Dendritic cell treated with granulocyte-macrophage colony-stimulating factor and Interleukin-4, amounts not matched to agents 40 ng/mL and 50 ng/mL, for 4 days (primary cell): ENCODE measurements around the gene SLC39A13.
A peak's percentile ranks its signal among the peaks of the same experiment; 100 is the strongest.

Experiments
- H3K27ac Mint-ChIP-seq: one replicate; pipeline ENCODE4 v1.8.0; 2022; ENCODE audit warnings: mild to moderate bottlenecking, mixed read lengths
- H3K27me3 Mint-ChIP-seq: one replicate; pipeline ENCODE4 v1.8.0; 2022; ENCODE audit warnings: mild to moderate bottlenecking, mixed read lengths
- H3K36me3 Mint-ChIP-seq: one replicate; pipeline ENCODE4 v1.8.0; 2022; ENCODE audit warnings: low read depth, mixed read lengths
- H3K4me1 Mint-ChIP-seq: one replicate; pipeline ENCODE4 v1.8.0; 2022; ENCODE audit warnings: low read depth, mixed read lengths
- H3K4me3 Mint-ChIP-seq: one replicate; pipeline ENCODE4 v1.8.0; 2022; ENCODE audit warnings: mild to moderate bottlenecking, moderate library complexity, mixed read lengths
- H3K9me3 Mint-ChIP-seq: one replicate; pipeline ENCODE4 v1.8.0; 2022; ENCODE audit warnings: mixed read lengths
- intact Hi-C: fragments of 100-400 bp; cut with micrococcal nuclease; formaldehyde crosslinking; loops from one replicate; pipeline ENCODE4 v1.15.0; 2022

The SLC39A13 gene

DNA sequence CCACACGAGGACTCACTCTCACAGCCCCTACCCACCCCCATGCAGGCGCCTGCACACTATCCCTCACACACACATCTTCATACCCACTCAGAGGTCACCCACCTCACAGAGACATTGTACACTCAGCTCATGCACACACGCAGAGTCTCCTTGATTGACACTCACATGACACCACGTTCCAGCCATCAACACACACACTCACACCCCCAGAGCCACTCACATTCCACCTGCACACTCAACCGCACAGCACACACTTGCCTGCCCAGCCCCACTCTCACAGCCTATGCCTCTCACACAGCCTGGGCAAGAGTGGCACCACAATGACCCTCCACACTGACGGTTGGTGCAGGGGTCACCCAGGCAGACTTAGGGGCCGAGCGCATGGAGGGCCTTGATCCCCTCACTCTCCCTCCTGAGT is 32.3 kb upstream of the SLC39A13 start:
- Mint-ChIP-seq H3K4me3 (no peak overlapping the region), H3K27ac (no peak overlapping the region)

GRCh38 chr11:47376525-47377371 is 31.6 kb upstream of the SLC39A13 start:
- intact Hi-C loops: loop anchor here (2.0 kb wide), 1 partner anchor 18 kb away; no protein-coding TSS in a partner anchor
- Mint-ChIP-seq H3K9me3 (no peaks in the 10 kb centered on the region), H3K4me3 (no peak overlapping the region), H3K27me3 (no peaks in the 10 kb centered on the region), H3K4me1 (peaks cover 47% of the 10 kb centered on the region), H3K36me3 (peaks cover 74% of the 10 kb centered on the region), H3K27ac (no peak overlapping the region)

More for the DNA sequence above, 32.3 kb upstream of the SLC39A13 start:
- intact Hi-C loops: loop anchor here (2.0 kb wide), 1 partner anchor 19 kb away; no protein-coding TSS in a partner anchor
- Mint-ChIP-seq H3K9me3 (no peaks in the 10 kb centered on the region), H3K27me3 (no peaks in the 10 kb centered on the region), H3K36me3 (peaks cover 75% of the 10 kb centered on the region), H3K4me1 (peaks cover 50% of the 10 kb centered on the region)

- Mint-ChIP-seq H3K4me1 (peaks cover 47% of the 10 kb centered on the region), H3K27ac (no peak overlapping the region), H3K4me3 (no peak overlapping the region), H3K27me3 (no peaks in the 10 kb centered on the region), H3K9me3 (no peaks in the 10 kb centered on the region), H3K36me3 (peaks cover 74% of the 10 kb centered on the region)
- intact Hi-C loops: loop anchor here (1.0 to 2.0 kb wide), 2 partner anchors 17 to 31 kb away; partner anchors contain the start of gene SLC39A13
These were observed 30.8 kb upstream of the SLC39A13 start for GRCh38 chr11:47377571-47378009.

DNA sequence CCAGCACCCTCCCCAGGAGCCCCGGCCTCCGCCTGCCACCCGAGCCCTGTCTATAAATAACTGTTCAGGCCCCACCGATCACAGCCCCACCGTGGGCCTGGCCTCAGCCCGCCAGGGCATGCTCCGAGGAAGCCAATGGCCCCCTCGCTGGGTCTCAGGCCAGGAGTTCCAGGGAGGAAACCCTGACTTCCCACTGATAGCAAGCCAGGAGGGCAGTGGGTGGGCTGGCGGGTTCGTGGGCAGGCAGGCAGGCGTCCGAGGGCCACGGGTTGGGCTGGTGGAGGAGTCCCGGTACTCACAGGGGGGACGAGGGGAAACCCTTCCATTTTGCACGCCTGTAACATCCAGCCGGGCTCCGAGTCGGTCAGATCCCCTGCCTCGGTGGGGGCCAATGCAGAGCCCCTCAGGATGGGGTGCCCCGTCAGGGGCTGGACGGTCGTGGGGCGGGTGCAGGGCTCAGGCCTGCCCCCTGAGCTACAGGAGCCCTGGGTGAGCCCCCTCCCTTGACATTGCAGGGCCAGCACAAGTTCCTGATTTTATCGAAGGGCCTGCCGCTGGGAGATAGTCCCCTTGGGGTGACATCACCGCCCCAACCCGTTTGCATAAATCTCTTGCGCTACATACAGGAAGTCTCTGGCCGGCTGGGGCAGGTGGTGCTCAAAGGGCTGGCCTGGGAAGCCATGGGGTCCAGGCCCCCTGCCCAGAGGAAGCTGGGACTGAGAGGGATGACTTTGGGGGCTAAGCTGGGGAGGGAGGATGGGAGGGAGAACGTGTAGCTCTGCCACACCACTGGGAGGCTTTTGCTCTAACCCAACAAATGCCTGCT is 30.2 kb upstream of the SLC39A13 start, which contains the start of gene SPI1:
TSS of gene SPI1 (minus strand) at position 538 of the 826 bp plus-strand sequence. CDS start at position 344, 194 bp downstream.
- Mint-ChIP-seq H3K27me3 (no peaks in the 10 kb centered on the region), H3K4me3 (no peak within 1 kb of the TSS), H3K27ac (no peak within 1 kb of the TSS), H3K4me1 (peaks cover 47% of the 10 kb centered on the region), H3K36me3 (peaks cover 74% of the 10 kb centered on the region), H3K9me3 (no peaks in the 10 kb centered on the region)
- intact Hi-C loops: loop anchor here (1.0 kb wide), 1 partner anchor 30 kb away; the partner anchor contains the start of gene SLC39A13

- intact Hi-C loops: loop anchor here (1.0 kb wide), 1 partner anchor 29 kb away; the partner anchor contains the start of gene SLC39A13
- Mint-ChIP-seq H3K27ac (no peak overlapping the region), H3K36me3 (peaks cover 73% of the 10 kb centered on the region), H3K9me3 (no peaks in the 10 kb centered on the region), H3K4me3 (no peak overlapping the region), H3K27me3 (no peaks in the 10 kb centered on the region), H3K4me1 (peaks cover 47% of the 10 kb centered on the region)
These were observed 29.6 kb upstream of the SLC39A13 start for GRCh38 chr11:47378836-47379170.

- Mint-ChIP-seq H3K4me3 (no peak overlapping the region), H3K4me1 (peaks cover 43% of the 10 kb centered on the region), H3K36me3 (peaks cover 68% of the 10 kb centered on the region), H3K27me3 (no peaks in the 10 kb centered on the region), H3K9me3 (no peaks in the 10 kb centered on the region), H3K27ac (no peak overlapping the region)
- intact Hi-C loops: no loop called here
These were observed 29.1 kb upstream of the SLC39A13 start for GRCh38 chr11:47379317-47379716.

DNA sequence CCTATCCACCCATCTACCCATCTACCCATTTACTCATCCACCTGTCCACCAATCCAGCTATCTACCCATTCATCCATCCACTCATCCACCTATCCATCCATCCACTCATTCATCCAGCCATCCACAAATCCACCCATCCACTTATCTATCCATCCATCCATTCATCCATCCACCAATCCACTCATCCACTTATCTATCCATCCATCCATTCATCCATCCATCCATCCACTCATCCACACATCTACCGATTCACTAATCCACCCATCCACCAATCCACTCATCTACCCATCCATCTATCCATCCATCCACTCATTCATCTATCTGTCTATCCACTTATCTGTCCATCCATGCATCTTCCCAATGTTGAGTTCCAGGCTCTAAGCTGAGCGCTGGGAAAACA is 28.3 kb upstream of the SLC39A13 start:
- intact Hi-C loops: no loop called here
- peaks cover 62% of the 10 kb centered on the region for H3K36me3 Mint-ChIP-seq
- H3K4me3 Mint-ChIP-seq: no peak overlapping the region
- peaks cover 37% of the 10 kb centered on the region for H3K4me1 Mint-ChIP-seq
- no peaks in the 10 kb centered on the region for H3K27me3 Mint-ChIP-seq
- H3K27ac Mint-ChIP-seq: no peak overlapping the region
- no peaks in the 10 kb centered on the region for H3K9me3 Mint-ChIP-seq

DNA sequence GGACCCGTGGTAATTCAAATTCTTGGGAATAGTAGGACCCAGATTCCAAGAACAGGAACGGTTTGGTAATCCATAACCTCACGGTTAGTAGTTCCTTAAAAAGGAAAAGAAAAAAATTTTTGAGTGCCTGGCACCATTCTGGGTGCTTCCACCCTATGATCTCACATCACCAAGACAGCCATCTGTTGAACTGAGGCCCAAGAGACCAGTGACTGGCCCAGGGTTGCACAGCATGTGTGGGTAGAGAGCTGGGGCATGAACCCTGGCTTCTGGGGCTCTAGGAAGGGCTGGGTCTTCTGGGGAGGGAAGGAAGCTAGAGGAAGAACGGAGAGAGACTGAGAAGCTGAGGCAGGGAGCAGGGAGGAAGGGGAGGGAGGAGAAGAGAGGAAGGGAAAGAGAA is 25.3 kb upstream of the SLC39A13 start:
- intact Hi-C loops: no loop called here
- Mint-ChIP-seq H3K4me1 (peaks cover 52% of the 10 kb centered on the region), H3K27me3 (no peaks in the 10 kb centered on the region), H3K4me3 (peak overlapping the region; percentile 73), H3K9me3 (no peaks in the 10 kb centered on the region), H3K36me3 (peaks cover 45% of the 10 kb centered on the region), H3K27ac (peak overlapping the region; percentile 99)

GRCh38 chr11:47384498-47384897 is 23.9 kb upstream of the SLC39A13 start:
- H3K4me3 Mint-ChIP-seq: no peak overlapping the region
- H3K27ac Mint-ChIP-seq: peak overlapping the region; percentile 100
- H3K27me3 Mint-ChIP-seq: no peaks in the 10 kb centered on the region
- H3K36me3 Mint-ChIP-seq: peaks cover 54% of the 10 kb centered on the region
- no peaks in the 10 kb centered on the region for H3K9me3 Mint-ChIP-seq
- H3K4me1 Mint-ChIP-seq: peaks cover 67% of the 10 kb centered on the region
- intact Hi-C loops: no loop called here

- peak overlapping the region; percentile 77 for H3K4me3 Mint-ChIP-seq
- H3K27ac Mint-ChIP-seq: peak overlapping the region; percentile 100
- H3K27me3 Mint-ChIP-seq: no peaks in the 10 kb centered on the region
- no peaks in the 10 kb centered on the region for H3K9me3 Mint-ChIP-seq
- intact Hi-C loops: no loop called here
- H3K36me3 Mint-ChIP-seq: peaks cover 69% of the 10 kb centered on the region
- H3K4me1 Mint-ChIP-seq: peaks cover 87% of the 10 kb centered on the region
These were observed 20.3 kb upstream of the SLC39A13 start for GRCh38 chr11:47387944-47388696.

DNA sequence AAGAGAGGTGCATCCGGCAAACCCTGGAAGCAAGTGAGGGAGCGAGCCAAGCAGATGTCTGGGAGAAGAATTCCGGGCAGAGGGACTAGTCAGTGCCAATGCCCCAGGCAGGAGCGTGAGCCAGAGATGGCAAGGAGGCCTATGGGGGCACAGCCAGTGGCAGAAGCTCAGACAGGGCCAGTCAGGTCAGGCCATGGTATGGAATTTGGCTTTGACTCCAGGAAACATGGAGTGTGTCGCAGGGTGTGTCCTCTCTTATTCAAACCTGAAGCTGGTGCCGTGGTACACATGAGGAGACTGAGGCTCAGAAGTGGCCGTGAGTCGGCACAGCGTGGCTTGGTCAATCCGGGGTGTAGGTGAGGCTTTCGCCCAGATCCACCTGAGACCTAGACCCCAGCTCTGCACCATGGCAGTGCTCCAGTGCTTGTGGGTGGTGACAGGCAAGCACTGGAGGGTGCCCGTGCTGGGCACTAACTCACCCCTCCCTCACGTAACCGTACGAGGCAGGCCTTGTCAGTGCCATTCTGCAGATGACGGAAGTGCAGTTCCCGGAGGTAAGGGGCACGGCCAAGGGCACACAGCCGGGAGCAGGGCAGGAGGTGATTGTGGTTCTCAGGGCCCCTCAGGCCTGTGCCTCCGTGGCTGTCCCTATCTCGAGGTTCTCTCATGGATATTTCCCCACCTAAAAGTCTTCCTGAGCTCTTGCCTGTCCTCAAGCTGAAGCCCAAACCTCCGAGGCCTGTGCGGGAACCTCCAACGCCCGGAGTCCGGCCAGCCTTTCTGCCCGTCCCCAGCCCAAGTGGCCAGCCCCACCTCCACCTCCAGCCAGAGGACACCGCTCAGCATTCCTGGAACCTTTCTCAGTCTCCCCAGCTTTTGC is 19.5 kb upstream of the SLC39A13 start:
- Mint-ChIP-seq H3K27me3 (no peaks in the 10 kb centered on the region), H3K9me3 (no peaks in the 10 kb centered on the region), H3K27ac (peak overlapping the region; percentile 100), H3K4me1 (peaks cover 89% of the 10 kb centered on the region), H3K36me3 (peaks cover 71% of the 10 kb centered on the region), H3K4me3 (peak overlapping the region; percentile 77)
- intact Hi-C loops: no loop called here

DNA sequence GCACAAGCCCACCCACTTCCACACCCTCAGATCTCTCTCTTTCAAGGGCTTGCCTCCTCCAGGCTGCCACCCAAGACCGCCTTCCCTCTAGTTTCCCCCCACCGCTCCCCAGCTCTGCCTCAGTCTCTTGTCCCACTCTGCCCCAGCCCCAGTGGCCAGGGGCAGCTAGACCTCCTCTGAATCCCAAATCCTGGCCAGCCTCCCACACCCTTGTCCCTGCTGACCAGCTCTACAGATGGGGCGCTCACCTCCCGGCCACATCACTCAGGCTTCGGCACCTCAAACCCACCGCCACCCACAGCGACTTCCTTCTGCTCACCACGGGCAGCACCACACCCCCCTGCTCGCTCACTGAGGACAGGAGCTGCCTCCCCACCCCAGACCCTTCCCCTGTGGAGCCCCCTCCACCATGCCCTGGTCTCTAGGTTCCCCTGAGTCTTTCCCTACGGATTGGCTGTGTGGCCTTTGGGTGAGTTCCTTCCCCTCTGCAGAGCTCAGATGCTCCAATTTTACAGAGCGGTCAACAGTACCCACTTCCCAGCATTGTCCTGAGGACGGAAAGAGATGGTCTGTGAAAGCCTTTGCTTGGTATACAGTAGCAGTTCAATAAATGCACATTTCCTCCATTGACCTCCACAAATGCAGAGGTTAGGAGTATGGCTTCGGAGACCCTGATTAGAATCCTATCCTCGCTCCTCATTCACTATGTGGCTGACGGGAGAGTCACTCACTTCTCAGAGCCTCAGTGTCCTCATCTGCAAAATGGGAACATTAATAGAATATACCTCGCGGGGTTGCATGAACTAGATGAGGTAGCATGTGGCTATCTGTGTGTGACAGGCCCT is 18.6 kb upstream of the SLC39A13 start:
- Mint-ChIP-seq H3K4me1 (peaks cover 94% of the 10 kb centered on the region), H3K36me3 (peaks cover 79% of the 10 kb centered on the region), H3K4me3 (peak overlapping the region; percentile 77), H3K27ac (peak overlapping the region; percentile 100), H3K9me3 (no peaks in the 10 kb centered on the region), H3K27me3 (no peaks in the 10 kb centered on the region)
- intact Hi-C loops: no loop called here
